ENCODE measurements around the gene CASTOR1. TPM values are rescaled to one million over a fixed set of nuclear protein-coding genes. Genes with fewer than 3 reads are reported as not detected.

The CASTOR1 gene
- total RNA-seq, 1 experiment from 2014 or later, result 10.6 TPM

GRCh38 chr22:30326706-30327362 is 37.5 kb upstream of the CASTOR1 start, which contains the start of gene TBC1D10A:
TBC1D10A (minus strand) TSS chr22:30326941; CDS start chr22:30326881, 60 bp downstream.
- intact Hi-C loops (cut with micrococcal nuclease; ENCODE audit: unreplicated experiment), result loop anchor here (1.0 to 2.0 kb wide), 3 partner anchors 28 to 64 kb away; no protein-coding TSS in a partner anchor
- H4K20me1 ChIP-seq (ENCODE audit: insufficient read depth), result peaks cover 14% of the 10 kb centered on the region; the same call in 1 of the 2 replicates
- POLR2A ChIA-PET (ENCODE audit: unreplicated experiment), result interaction anchor here (0.5 to 1.6 kb wide), 9 partner anchors 22 to 881 kb away, joined by 3 to 13 read pairs (median 5); partner anchors contain the start of genes CCDC157, SF3A1 and SLC35E4
- CTCF ChIA-PET, result interaction anchor here (0.6 to 2.0 kb wide), 8 partner anchors 14 to 756 kb away, joined by 3 to 31 read pairs (median 4); partner anchors contain the start of gene CASTOR1
- BruUV-seq (replicated peaks), result no TSS peak
- H3K36me3 ChIP-seq (ENCODE audit: low read depth), result peaks cover 7% of the 10 kb centered on the region; the same call in 1 of the 2 replicates
- no peaks in the 10 kb centered on the region for H3K27me3 ChIP-seq (ENCODE audit: insufficient read depth, low read depth)
- H3K4me3 ChIP-seq, result peak within 1 kb of the TSS; percentile 97
- peaks cover 34% of the 10 kb centered on the region for H3K4me1 ChIP-seq (replicated peaks; ENCODE audit: insufficient read depth)
- H2AFZ ChIP-seq, result peak within 1 kb of the TSS; percentile 91
- H3K27ac ChIP-seq, result peak within 1 kb of the TSS; percentile 53
- H3K9me3 ChIP-seq (ENCODE audit: insufficient read depth, low read depth), result no peaks in the 10 kb centered on the region
- peak within 1 kb of the TSS; percentile 95 for H3K4me2 ChIP-seq
- H3K79me2 ChIP-seq (ENCODE audit: low read depth), result peaks cover 38% of the 10 kb centered on the region
- H3F3A ChIP-seq (ENCODE audit: insufficient read depth, low read depth), result peaks cover 55% of the 10 kb centered on the region
- TF ChIP-seq EZH2 (IDR thresholded peaks at IDR 0.05; ENCODE audit: low read depth), result no peak
- TF ChIP-seq CTCF (conservative IDR thresholded peaks at IDR 0.05), result no peak
- peak; percentile 90 to 94 for DNase-seq
- H3K9me2 ChIP-seq (ENCODE audit: insufficient read depth), result no peaks in the 10 kb centered on the region

GRCh38 chr22:30326255-30326705 is 37.0 kb upstream of the CASTOR1 start:
- H3K79me2 ChIP-seq (ENCODE audit: low read depth), result peaks cover 44% of the 10 kb centered on the region
- POLR2A ChIA-PET (ENCODE audit: unreplicated experiment), result interaction anchor here (0.5 to 1.6 kb wide), 3 partner anchors 28 to 309 kb away, joined by 3 to 13 read pairs (median 5); partner anchors contain the start of gene SLC35E4
- H3F3A ChIP-seq (ENCODE audit: insufficient read depth, low read depth), result peaks cover 50% of the 10 kb centered on the region
- H3K27ac ChIP-seq, result no peak overlapping the region
- H3K9me3 ChIP-seq (ENCODE audit: insufficient read depth, low read depth), result no peaks in the 10 kb centered on the region
- intact Hi-C loops (cut with micrococcal nuclease; ENCODE audit: unreplicated experiment), result loop anchor here (2.0 kb wide), 1 partner anchor 27 kb away; no protein-coding TSS in a partner anchor
- peaks cover 14% of the 10 kb centered on the region; the same call in 1 of the 2 replicates for H4K20me1 ChIP-seq (ENCODE audit: insufficient read depth)
- no peak for DNase-seq
- peak overlapping the region; percentile 97 for H3K4me3 ChIP-seq
- peaks cover 7% of the 10 kb centered on the region; the same call in 1 of the 2 replicates for H3K36me3 ChIP-seq (ENCODE audit: low read depth)
- H3K27me3 ChIP-seq (ENCODE audit: insufficient read depth, low read depth), result no peaks in the 10 kb centered on the region
- H2AFZ ChIP-seq, result peak overlapping the region; percentile 91
- no peaks in the 10 kb centered on the region for H3K9me2 ChIP-seq (ENCODE audit: insufficient read depth)
- no TSS peak for BruUV-seq (replicated peaks)
- TF ChIP-seq CTCF (conservative IDR thresholded peaks at IDR 0.05), result no peak
- no peak for TF ChIP-seq EZH2 (IDR thresholded peaks at IDR 0.05; ENCODE audit: low read depth)
- CTCF ChIA-PET, result interaction anchor here (0.6 to 2.0 kb wide), 6 partner anchors 13 to 98 kb away, joined by 3 to 31 read pairs (median 6); partner anchors contain the start of gene CASTOR1
- H3K4me2 ChIP-seq, result peak overlapping the region; percentile 95
- H3K4me1 ChIP-seq (replicated peaks; ENCODE audit: insufficient read depth), result peaks cover 34% of the 10 kb centered on the region

- Histone ChIP-seq H4K20me1 (ENCODE audit: insufficient read depth) (peaks cover 14% of the 10 kb centered on the region; the same call in 1 of the 2 replicates), H3F3A (ENCODE audit: insufficient read depth, low read depth) (peaks cover 45% of the 10 kb centered on the region), H3K27me3 (ENCODE audit: insufficient read depth, low read depth) (no peaks in the 10 kb centered on the region), H3K4me1 (replicated peaks; ENCODE audit: insufficient read depth) (peaks cover 34% of the 10 kb centered on the region), H3K36me3 (ENCODE audit: low read depth) (peaks cover 7% of the 10 kb centered on the region; the same call in 1 of the 2 replicates), H3K79me2 (ENCODE audit: low read depth) (peaks cover 49% of the 10 kb centered on the region), H2AFZ (no peak overlapping the region; the same call in 1 of the 2 replicates), H3K9me3 (ENCODE audit: insufficient read depth, low read depth) (no peaks in the 10 kb centered on the region), H3K9me2 (ENCODE audit: insufficient read depth) (no peaks in the 10 kb centered on the region), H3K27ac (no peak overlapping the region), H3K4me3 (peak overlapping the region; percentile 97), H3K4me2 (peak overlapping the region; percentile 95)
- no peak for DNase-seq
- intact Hi-C loops (cut with micrococcal nuclease; ENCODE audit: unreplicated experiment), result loop anchor here (2.0 kb wide), 1 partner anchor 27 kb away; no protein-coding TSS in a partner anchor
- TF ChIP-seq CTCF (conservative IDR thresholded peaks at IDR 0.05) (no peak), EZH2 (IDR thresholded peaks at IDR 0.05; ENCODE audit: low read depth) (no peak)
- no TSS peak for BruUV-seq (replicated peaks)
- ChIA-PET CTCF (interaction anchor here (0.6 to 2.0 kb wide), 2 partner anchors 27 to 99 kb away, joined by 4 to 8 read pairs; no protein-coding TSS in a partner anchor), POLR2A (ENCODE audit: unreplicated experiment) (interaction anchor here (0.5 to 0.6 kb wide), 2 partner anchors 38 to 705 kb away, joined by 3 read pairs; no protein-coding TSS in a partner anchor)
These were observed 36.5 kb upstream of the CASTOR1 start for GRCh38 chr22:30325724-30326254.

All from PC-9 (cell line).